ENCODE results near the gene FRMD3. TPM values are rescaled to one million over a fixed set of nuclear protein-coding genes. Genes with fewer than 3 reads are reported as not detected.

FRMD3 gene
- total and polyA plus RNA-seq, 10 donors: 0.82 to 45.8 (median 18.9) TPM

- Histone ChIP-seq H3K4me3 (no peak overlapping the region), H3K27ac (no peak overlapping the region), H3K4me1 (peaks cover 0 to 7% (median 0%) of the 10 kb centered on the region in 6 donors), H3K9me3 (no peaks in the 10 kb centered on the region), H3K27me3 (replicated peaks in 1 of 7) (no peaks in the 10 kb centered on the region), H3K36me3 (peaks cover 0 to 58% (median 10%) of the 10 kb centered on the region in 6 donors)
- no peak for TF ChIP-seq CTCF (IDR thresholded peaks at IDR 0.05 in 8 of 11, conservative IDR thresholded peaks at IDR 0.05 in 3 of 11)
- TF ChIP-seq POLR2AphosphoS5 (IDR thresholded peaks at IDR 0.05): no peak
- TF ChIP-seq POLR2A (IDR thresholded peaks at IDR 0.05): no peak
- DNase-seq: no peak
- intact Hi-C loops (cut with DNase I; ENCODE audit: low total_unique reads): no loop called here
- WGBS, 5 donors: 70 to 86% (median 77%) methylated on average over 2 of the region's 2 CpGs
Measured at GRCh38 chr9:83296123-83296522, 242.1 kb downstream of the FRMD3 start.

- Histone ChIP-seq H3K4me1 (peaks cover 0 to 5% (median 0%) of the 10 kb centered on the region in 6 donors), H3K27ac (no peak overlapping the region), H3K27me3 (replicated peaks in 1 of 7) (no peaks in the 10 kb centered on the region), H3K9me3 (no peaks in the 10 kb centered on the region), H3K36me3 (peaks cover 0 to 69% (median 10%) of the 10 kb centered on the region in 6 donors), H3K4me3 (no peak overlapping the region)
- intact Hi-C loops (cut with DNase I; ENCODE audit: low total_unique reads): no loop called here
- 85 to 100% (median 94%) methylated on average over 2 of the region's 2 CpGs for WGBS, 5 donors
- TF ChIP-seq POLR2AphosphoS5 (IDR thresholded peaks at IDR 0.05): no peak
- TF ChIP-seq CTCF (IDR thresholded peaks at IDR 0.05 in 8 of 11, conservative IDR thresholded peaks at IDR 0.05 in 3 of 11): no peak
- no peak for TF ChIP-seq POLR2A (IDR thresholded peaks at IDR 0.05)
- no peak for DNase-seq
Measured at GRCh38 chr9:83294816-83295215, 243.4 kb downstream of the FRMD3 start.

GRCh38 chr9:83291196-83291595, 247.0 kb downstream of the FRMD3 start:
- Histone ChIP-seq H3K27me3 (replicated peaks in 1 of 7) (no peaks in the 10 kb centered on the region), H3K4me3 (no peak overlapping the region), H3K4me1 (no peaks in the 10 kb centered on the region), H3K9me3 (no peaks in the 10 kb centered on the region), H3K27ac (no peak overlapping the region), H3K36me3 (peaks cover 0 to 62% (median 0%) of the 10 kb centered on the region in 6 donors)
- TF ChIP-seq POLR2AphosphoS5 (IDR thresholded peaks at IDR 0.05) (no peak), POLR2A (IDR thresholded peaks at IDR 0.05) (no peak), CTCF (IDR thresholded peaks at IDR 0.05 in 8 of 11, conservative IDR thresholded peaks at IDR 0.05 in 3 of 11) (no peak)
- 86 to 100% (median 97%) methylated on average over 1 of the region's 1 CpG for WGBS, 5 donors
- no peak for DNase-seq
- intact Hi-C loops (cut with DNase I; ENCODE audit: low total_unique reads): no loop called here

- H3K36me3 ChIP-seq: peaks cover 0 to 57% (median 0%) of the 10 kb centered on the region in 6 donors
- H3K9me3 ChIP-seq: no peaks in the 10 kb centered on the region
- no peaks in the 10 kb centered on the region for H3K27me3 ChIP-seq (replicated peaks in 1 of 7)
- no peak for DNase-seq
- no peaks in the 10 kb centered on the region for H3K4me1 ChIP-seq
- no peak for TF ChIP-seq CTCF (IDR thresholded peaks at IDR 0.05 in 8 of 11, conservative IDR thresholded peaks at IDR 0.05 in 3 of 11)
- TF ChIP-seq POLR2AphosphoS5 (IDR thresholded peaks at IDR 0.05): no peak
- TF ChIP-seq POLR2A (IDR thresholded peaks at IDR 0.05): no peak
- 58 to 75% (median 65%) methylated on average over 5 of the region's 5 CpGs for WGBS, 5 donors
- no peak overlapping the region for H3K4me3 ChIP-seq
- intact Hi-C loops (cut with DNase I; ENCODE audit: low total_unique reads): no loop called here
- H3K27ac ChIP-seq: no peak overlapping the region
Measured at GRCh38 chr9:83290692-83291091, 247.5 kb downstream of the FRMD3 start.
